ENCODE measurements around the gene RNF38.

The RNF38 gene

GRCh38 chr9:36292641-36293040, 107.4 kb downstream of the RNF38 start:
- Histone ChIP-seq H3K27me3 (ENCODE audit: insufficient read depth, insufficient read length) (no peaks in the 10 kb centered on the region), H3K9ac (ENCODE audit: insufficient read length, low read depth) (no peak overlapping the region), H3K4me1 (ENCODE audit: insufficient read depth, insufficient read length) (peaks cover 10% of the 10 kb centered on the region), H3K4me3 (ENCODE audit: insufficient read length, low read depth) (no peak overlapping the region), H3K9me3 (ENCODE audit: insufficient read depth, low read length) (no peaks in the 10 kb centered on the region), H3K36me3 (ENCODE audit: insufficient read depth, insufficient read length, low read length) (no peaks in the 10 kb centered on the region)
- no peak for TF ChIP-seq YY1 (IDR thresholded peaks at IDR 0.05; ENCODE audit: insufficient read depth, insufficient read length)
- no peak for TF ChIP-seq SUZ12 (IDR thresholded peaks at IDR 0.05; ENCODE audit: extremely low read depth, insufficient read depth, insufficient read length)
- TF ChIP-seq ZNF274 (IDR thresholded peaks at IDR 0.05; ENCODE audit: low read depth, low read length), result no peak
- DNase-seq (ENCODE audit: low read depth, low spot score), result no peak

DNA sequence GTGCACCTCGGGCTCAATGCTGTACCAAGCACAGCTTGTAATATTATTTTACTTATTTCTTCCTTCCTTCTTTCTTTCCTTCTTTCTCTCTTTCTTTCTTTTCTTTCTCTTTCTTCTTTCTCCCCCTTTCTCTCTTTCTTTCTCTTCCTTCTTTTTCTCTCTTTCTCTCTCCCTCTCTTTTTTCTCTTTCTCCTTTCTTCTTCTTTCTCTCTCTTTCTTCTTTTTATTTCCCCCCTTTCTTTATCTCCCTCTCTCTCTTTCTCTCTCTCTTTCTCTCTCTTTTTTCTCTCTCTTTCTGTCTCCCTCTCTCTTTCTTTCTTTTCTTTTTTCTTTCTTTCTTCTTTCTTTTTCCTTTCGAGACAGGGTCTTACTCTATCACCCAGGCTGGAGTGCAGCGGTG, 109.1 kb downstream of the RNF38 start:
- no peak for DNase-seq (ENCODE audit: low read depth, low spot score)
- no peak overlapping the region for H3K4me3 ChIP-seq (ENCODE audit: insufficient read length, low read depth)
- TF ChIP-seq SUZ12 (IDR thresholded peaks at IDR 0.05; ENCODE audit: extremely low read depth, insufficient read depth, insufficient read length), result no peak
- TF ChIP-seq YY1 (IDR thresholded peaks at IDR 0.05; ENCODE audit: insufficient read depth, insufficient read length), result no peak
- no peaks in the 10 kb centered on the region for H3K9me3 ChIP-seq (ENCODE audit: insufficient read depth, low read length)
- no peaks in the 10 kb centered on the region for H3K27me3 ChIP-seq (ENCODE audit: insufficient read depth, insufficient read length)
- H3K36me3 ChIP-seq (ENCODE audit: insufficient read depth, insufficient read length, low read length), result no peaks in the 10 kb centered on the region
- peaks cover 10% of the 10 kb centered on the region for H3K4me1 ChIP-seq (ENCODE audit: insufficient read depth, insufficient read length)
- H3K9ac ChIP-seq (ENCODE audit: insufficient read length, low read depth), result no peak overlapping the region

DNA sequence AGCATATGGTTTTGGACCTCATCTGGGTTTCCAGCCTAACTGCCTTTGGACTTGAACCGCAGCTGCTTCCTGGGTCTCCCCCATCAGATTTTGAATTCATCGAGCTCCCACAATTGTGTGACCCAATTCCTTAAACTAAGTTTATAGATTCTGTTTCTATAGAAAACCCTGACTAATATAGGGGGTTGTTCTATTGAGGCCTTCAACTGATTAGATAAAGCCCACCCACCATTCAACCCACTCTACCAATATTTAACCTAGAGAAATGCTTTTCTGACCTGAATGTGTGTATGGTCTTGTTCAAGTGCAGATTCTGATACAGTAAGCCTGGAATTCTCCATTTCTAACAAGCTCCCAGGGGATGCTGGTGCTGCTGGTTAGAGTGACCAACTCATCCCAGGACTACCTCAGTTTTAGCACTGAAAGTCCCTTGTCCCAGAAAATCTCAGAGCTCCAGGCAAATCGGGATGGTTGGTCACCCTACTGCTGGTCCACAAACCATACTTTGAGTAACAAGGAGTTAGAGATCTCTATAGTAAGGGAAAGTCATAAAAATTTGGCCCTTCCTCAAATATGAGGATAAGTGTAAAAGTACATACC, 110.1 kb downstream of the RNF38 start:
- Histone ChIP-seq H3K27me3 (ENCODE audit: insufficient read depth, insufficient read length) (no peaks in the 10 kb centered on the region), H3K36me3 (ENCODE audit: insufficient read depth, insufficient read length, low read length) (no peaks in the 10 kb centered on the region), H3K4me3 (ENCODE audit: insufficient read length, low read depth) (no peak overlapping the region), H3K9me3 (ENCODE audit: insufficient read depth, low read length) (no peaks in the 10 kb centered on the region), H3K4me1 (ENCODE audit: insufficient read depth, insufficient read length) (peaks cover 10% of the 10 kb centered on the region), H3K9ac (ENCODE audit: insufficient read length, low read depth) (no peak overlapping the region)
- DNase-seq (ENCODE audit: low read depth, low spot score), result no peak
- no peak for TF ChIP-seq YY1 (IDR thresholded peaks at IDR 0.05; ENCODE audit: insufficient read depth, insufficient read length)

DNA sequence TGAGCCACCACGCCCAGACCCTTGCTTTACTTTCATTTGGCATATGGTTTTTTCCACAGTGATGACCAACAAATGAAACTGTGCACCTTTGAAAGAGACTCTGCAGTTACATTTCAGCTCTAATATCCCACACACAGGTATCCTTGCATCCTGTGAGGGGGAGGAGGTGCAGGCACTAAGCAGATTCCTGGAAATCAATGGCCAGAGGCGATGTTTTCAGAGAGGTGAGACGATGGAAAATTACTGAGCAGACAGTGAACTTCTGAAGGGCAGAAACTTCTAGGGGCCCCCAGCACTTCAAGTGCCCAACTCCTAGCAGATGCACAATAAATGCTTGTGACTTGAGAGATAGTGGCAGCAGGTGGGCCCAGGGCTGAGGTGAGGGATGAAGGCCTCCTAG, 112.0 kb downstream of the RNF38 start:
- TF ChIP-seq SUZ12 (IDR thresholded peaks at IDR 0.05; ENCODE audit: extremely low read depth, insufficient read depth, insufficient read length) (no peak), ZNF274 (IDR thresholded peaks at IDR 0.05; ENCODE audit: low read depth, low read length) (no peak), YY1 (IDR thresholded peaks at IDR 0.05; ENCODE audit: insufficient read depth, insufficient read length) (no peak)
- Histone ChIP-seq H3K36me3 (ENCODE audit: insufficient read depth, insufficient read length, low read length) (no peaks in the 10 kb centered on the region), H3K9me3 (ENCODE audit: insufficient read depth, low read length) (no peaks in the 10 kb centered on the region), H3K4me3 (ENCODE audit: insufficient read length, low read depth) (no peak overlapping the region), H3K9ac (ENCODE audit: insufficient read length, low read depth) (peak overlapping the region; percentile 6), H3K4me1 (ENCODE audit: insufficient read depth, insufficient read length) (peaks cover 10% of the 10 kb centered on the region), H3K27me3 (ENCODE audit: insufficient read depth, insufficient read length) (no peaks in the 10 kb centered on the region)
- no peak for DNase-seq (ENCODE audit: low read depth, low spot score)

Measured in NT2/D1 (cell line).